CD4-positive, alpha-beta T cell treated with Interleukin-12 subunit alpha and Interleukin-12 subunit beta, for 1 hour (primary cell): ENCODE results near the gene HCFC1R1.
"Not testable (repeated sequence)": the region's sequence is repeated elsewhere in the genome, so short reads cannot be mapped to it uniquely, and the experiment has no call there.

Experiments
- DNase-seq: peaks from one replicate; pipeline ENCODE4 v3.0.0-alpha.2; 2020

The HCFC1R1 gene

GRCh38 chr16:3056336-3057180, 32.8 kb upstream of the HCFC1R1 start:
- DNase-seq, result no peak

GRCh38 chr16:3055734-3056115, 32.0 kb upstream of the HCFC1R1 start:
- not testable (repeated sequence) for DNase-seq

GRCh38 chr16:3054965-3055733, 31.4 kb upstream of the HCFC1R1 start:
- no peak for DNase-seq

GRCh38 chr16:3053330-3053710, 29.6 kb upstream of the HCFC1R1 start:
- not testable (repeated sequence) for DNase-seq

GRCh38 chr16:3052571-3053329, 29.0 kb upstream of the HCFC1R1 start:
- DNase-seq, result not testable (repeated sequence)

- DNase-seq, result no peak
These were observed 27.8 kb upstream of the HCFC1R1 start for GRCh38 chr16:3051494-3051893.

GRCh38 chr16:3051009-3051408, 27.3 kb upstream of the HCFC1R1 start:
- no peak for DNase-seq

GRCh38 chr16:3050487-3050886, 26.7 kb upstream of the HCFC1R1 start:
- no peak for DNase-seq

- no peak for DNase-seq
These were observed 26.3 kb upstream of the HCFC1R1 start for GRCh38 chr16:3049921-3050481.

GRCh38 chr16:3047387-3047720, 23.6 kb upstream of the HCFC1R1 start:
- DNase-seq, result no peak

- DNase-seq, result no peak
These were observed 23.1 kb upstream of the HCFC1R1 start for GRCh38 chr16:3046641-3047386.

GRCh38 chr16:3045758-3046640, 22.3 kb upstream of the HCFC1R1 start, which contains the start of gene MMP25:
Gene MMP25 (plus strand): TSS chr16:3046561. CDS start chr16:3046918, 357 bp downstream.
- no peak for DNase-seq

GRCh38 chr16:3044708-3045107, 21.0 kb upstream of the HCFC1R1 start:
- no peak for DNase-seq

GRCh38 chr16:3042376-3042775, 18.6 kb upstream of the HCFC1R1 start:
- no peak for DNase-seq

GRCh38 chr16:3038896-3039295, 15.2 kb upstream of the HCFC1R1 start:
- no peak for DNase-seq

- DNase-seq, result no peak
These were observed 14.5 kb upstream of the HCFC1R1 start for GRCh38 chr16:3038256-3038655.

GRCh38 chr16:3036726-3037315, 13.1 kb upstream of the HCFC1R1 start, which contains the start of gene BICDL2:
Gene BICDL2 (minus strand): TSS chr16:3036944. CDS start chr16:3035496, 1,448 bp downstream.
- DNase-seq, result no peak

- DNase-seq, result no peak
These were observed 12.4 kb upstream of the HCFC1R1 start for GRCh38 chr16:3035972-3036725.

- no peak for DNase-seq
These were observed 11.7 kb upstream of the HCFC1R1 start for GRCh38 chr16:3035289-3035971.
